K562 (cell line): ENCODE measurements around the gene STON2. TPM values are rescaled to one million over a fixed set of nuclear protein-coding genes. Genes with fewer than 3 reads are reported as not detected.

Experiments used
- ARID1B ChIP-seq: fragments of 450-650 bp; IDR thresholded peaks from 2 replicates; pipeline ENCODE4 v1.6.1; 2016; ENCODE audit warnings: antibody characterized with exemption, mild to moderate bottlenecking, inconsistent platforms
- BRF1 ChIP-seq: IDR thresholded peaks from 3 replicates; pipeline ENCODE4 v1.6.1; 2011; ENCODE audit warnings: borderline replicate concordance, mild to moderate bottlenecking; ENCODE audit not compliant: insufficient read length; ENCODE audit errors: extremely low read depth
- CHD7 ChIP-seq: fragments of 200-600 bp; sonication (generic); IDR thresholded peaks from one replicate; pipeline ENCODE4 v1.6.1; 2012; ENCODE audit warnings: mild to moderate bottlenecking, low read depth, low read length, inconsistent platforms
- HMGXB4 ChIP-seq: sonication (generic); formaldehyde crosslinking; IDR thresholded peaks from 2 replicates; pipeline ENCODE4 v1.8.1; 2023; ENCODE audit warnings: mild to moderate bottlenecking, missing genetic modification reagents
- IRF1 ChIP-seq: sonication (generic); formaldehyde crosslinking; IDR thresholded peaks from 2 replicates; pipeline ENCODE4 v1.8.0; 2022; ENCODE audit warnings: missing genetic modification reagents, mild to moderate bottlenecking, borderline replicate concordance
- NFE2 ChIP-seq: IDR thresholded peaks from 2 replicates; pipeline ENCODE4 v1.6.1; 2014; ENCODE audit warnings: antibody characterized with exemption, low read depth
- NR2C1 ChIP-seq, 2 experiments: fragments of 450-650 bp; IDR thresholded peaks; 2 replicates each; pipeline ENCODE4 v1.6.1; 2017; ENCODE audit warnings: mild to moderate bottlenecking in 2 of 2, antibody characterized with exemption in 1 of 2, inconsistent platforms in 1 of 2, missing compliant biosample characterization in 1 of 2, missing genetic modification characterization in 1 of 2
- RAD51 ChIP-seq: fragments of 450-650 bp; IDR thresholded peaks from 2 replicates; pipeline ENCODE4 v1.7.1; 2016; ENCODE audit warnings: low read depth, mild to moderate bottlenecking, borderline replicate concordance
- SETDB1 ChIP-seq: IDR thresholded peaks from one replicate; pipeline ENCODE4 v1.6.1; 2012; ENCODE audit warnings: low read length, control low read depth, inconsistent platforms
- SRSF7 ChIP-seq: fragments of 200-400 bp; formaldehyde crosslinking; optimal IDR thresholded peaks from 2 replicates; pipeline ENCODE3; 2017; ENCODE audit warnings: mild to moderate bottlenecking, low read depth, low read length
- SUPT5H ChIP-seq: fragments of 450-650 bp; IDR thresholded peaks from 2 replicates; pipeline ENCODE4 v1.6.1; 2016
- XRCC3 ChIP-seq: fragments of 450-650 bp; IDR thresholded peaks from 2 replicates; pipeline ENCODE4 v1.6.1; 2017; ENCODE audit warnings: mild to moderate bottlenecking, moderate library complexity
- polyA plus RNA-seq, 8 experiments: library from polyadenylated mRNA; depleted of rRNA in 4 of 8; stranded (reverse) in 5 of 8; unstranded in 3 of 8; fragments of >200 nt; fragmentation: Nextera tagmentation in 2 of 8; fragmentation: Illumina TruSeq in 1 of 8; extraction: Ambion mirVana in 2 of 8; extraction: Trizol in 1 of 8; gene quantifications; 2 replicates each; pipeline versions ENCODE4 v1.2.1 to v1.2.3, GENCODE V29; 2011 to 2014; ENCODE audit warnings: inconsistent platforms in 1 of 8, missing spikeins in 1 of 8
- total RNA-seq, 7 experiments: library from RNA; depleted of rRNA in 6 of 7; stranded (reverse); fragments of >200 nt in 6 of 7; fragmentation: Illumina TruSeq in 2 of 7; extraction: Trizol in 2 of 7; gene quantifications; 2 replicates each; pipeline versions ENCODE4 v1.2.1 to v1.2.3, GENCODE V29; 2011 to 2021; ENCODE audit warnings: low replicate concordance in 1 of 7
- TF ChIP-seq, protein P1 (sequence below): fragments of 250-450 bp; sonication (Bioruptor Pico); IDR thresholded peaks from 2 replicates; pipeline ENCODE4 v1.8.0; 2021; ENCODE audit warnings: moderate library complexity, mild to moderate bottlenecking, inconsistent platforms

STON2 gene
- total and polyA plus RNA-seq, 9 of the 15 experiments (the other 6 are each of a cell fraction or from before 2014, with no cell fraction given): 7.8 to 99.3 (median 53.5) TPM

DNA sequence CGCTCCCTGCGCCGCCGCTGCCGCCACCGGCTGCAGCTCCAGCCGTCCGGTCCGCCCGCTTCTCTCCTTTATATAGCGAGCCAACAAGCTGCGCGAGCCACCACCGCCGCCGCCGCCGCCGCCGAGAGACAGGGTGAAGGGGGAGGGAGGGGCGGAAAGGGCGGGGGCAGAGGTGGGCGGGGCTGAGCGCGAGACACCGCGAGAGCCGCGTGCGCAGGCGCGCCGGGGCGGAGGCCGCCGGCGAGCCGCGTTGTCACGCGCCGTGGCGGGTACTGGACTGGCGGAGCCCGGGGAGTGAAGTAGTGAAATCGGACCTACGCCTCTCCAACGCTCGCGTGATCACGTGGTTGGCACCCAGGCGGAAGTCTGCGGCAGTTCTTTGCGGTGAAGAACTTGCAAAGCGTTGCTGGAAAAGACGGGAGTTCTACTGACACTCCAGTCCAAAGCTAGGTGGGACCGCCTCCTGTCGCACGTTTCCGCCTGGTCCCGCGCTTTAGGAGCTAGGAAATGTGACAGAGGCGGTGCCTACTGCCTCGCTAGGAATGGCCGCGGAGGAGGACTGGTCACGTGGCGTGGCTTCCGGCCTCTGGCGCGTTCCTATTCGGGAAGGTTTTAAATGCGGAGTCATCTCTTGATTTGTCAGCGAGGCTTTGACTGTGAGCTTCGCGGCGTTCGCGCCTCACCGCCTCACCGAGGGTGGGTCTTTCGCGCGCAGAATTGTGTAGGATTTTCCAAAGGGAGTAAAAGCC, 179.1 kb downstream of the STON2 start, which contains the start of gene GTF2A1 (continued):
- no peak for TF ChIP-seq CHD7
- peak; percentile 93 for TF ChIP-seq NFE2
- TF ChIP-seq XRCC3: no peak
- TF ChIP-seq NR2C1 (IDR thresholded peaks at IDR 0.05): no peak; the same call in 1 of the 2 replicates
- no peak for TF ChIP-seq NR2C1 (tag; IDR thresholded peaks at IDR 0.05)
- TF ChIP-seq HMGXB4: peak; percentile 15; the same call in 1 of the 2 replicates
- TF ChIP-seq ARID1B: 0 out of 2 replicates have a peak, but pooled peaks have one; percentile 14
- TF ChIP-seq BRF1: no peak
- no peak for TF ChIP-seq SETDB1
- TF ChIP-seq, protein P1, sequence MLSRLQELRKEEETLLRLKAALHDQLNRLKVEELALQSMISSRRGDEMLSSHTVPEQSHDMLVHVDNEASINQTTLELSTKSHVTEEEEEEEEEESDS: no peak
- TF ChIP-seq RAD51: peak; percentile 99
- TF ChIP-seq IRF1 (CRISPR knock-in tag): no peak; the same call in 1 of the 2 replicates
- no peak; the same call in none of the 2 replicates for TF ChIP-seq SUPT5H
- TF ChIP-seq SRSF7: no peak
